Hepatocyte (in vitro differentiated cells): Measurements from ENCODE around the gene FOLR2. TPM values are rescaled to one million over a fixed set of nuclear protein-coding genes. Genes with fewer than 3 reads are reported as not detected.
A peak's percentile ranks its signal among the peaks of the same experiment; 100 is the strongest.
"Not testable (repeated sequence)": the region's sequence is repeated elsewhere in the genome, so short reads cannot be mapped to it uniquely, and the experiment has no call there.

ENCODE experiments used
- DNase-seq: peaks from one replicate; pipeline ENCODE4 v3.0.0-alpha.2; 2016; ENCODE audit warnings: low spot score
- H2AFZ ChIP-seq: fragments of 200-600 bp; sonication (generic); 2 replicates; pipeline ENCODE4 v1.6.0; 2016; ENCODE audit warnings: antibody characterized with exemption, mild to moderate bottlenecking
- H3K27ac ChIP-seq: fragments of 200-600 bp; sonication (generic); 2 replicates; pipeline ENCODE4 v1.5.1; 2016; ENCODE audit warnings: mild to moderate bottlenecking
- H3K27me3 ChIP-seq: fragments of 200-600 bp; sonication (generic); 2 replicates; pipeline ENCODE4 v1.6.1; 2016
- H3K36me3 ChIP-seq: fragments of 200-600 bp; sonication (generic); replicated peaks from 2 replicates; pipeline ENCODE4 v1.5.1; 2016; ENCODE audit warnings: low read depth; ENCODE audit not compliant: insufficient read depth
- H3K4me1 ChIP-seq: fragments of 200-600 bp; sonication (generic); 2 replicates; pipeline ENCODE4 v1.5.1; 2016; ENCODE audit warnings: mild to moderate bottlenecking, moderate library complexity; ENCODE audit not compliant: insufficient read depth
- H3K4me2 ChIP-seq: fragments of 200-600 bp; sonication (generic); 2 replicates; pipeline ENCODE4 v1.6.0; 2016
- H3K4me3 ChIP-seq: fragments of 200-600 bp; sonication (generic); 2 replicates; pipeline ENCODE4 v1.5.1; 2016; ENCODE audit warnings: mild to moderate bottlenecking
- H3K79me2 ChIP-seq: fragments of 200-600 bp; sonication (generic); 2 replicates; pipeline ENCODE4 v1.6.0; 2017; ENCODE audit warnings: mild to moderate bottlenecking
- H3K9me2 ChIP-seq: fragments of 200-600 bp; sonication (generic); replicated peaks from 2 replicates; pipeline ENCODE4 v1.6.0; 2017; ENCODE audit warnings: mild to moderate bottlenecking; ENCODE audit not compliant: insufficient read depth
- H3K9me3 ChIP-seq: fragments of 200-600 bp; sonication (generic); 2 replicates; pipeline ENCODE4 v1.5.1; 2016; ENCODE audit warnings: low read depth, mild to moderate bottlenecking
- H4K20me1 ChIP-seq: fragments of 200-600 bp; sonication (generic); 2 replicates; pipeline ENCODE4 v1.6.0; 2016; ENCODE audit warnings: mild to moderate bottlenecking; ENCODE audit not compliant: insufficient read depth, poor library complexity, severe bottlenecking
- CTCF ChIP-seq: fragments of 200-600 bp; sonication (generic); IDR thresholded peaks from 2 replicates; pipeline ENCODE4 v1.5.1; 2016; ENCODE audit warnings: antibody characterized with exemption, mild to moderate bottlenecking; ENCODE audit not compliant: poor library complexity
- EZH2 ChIP-seq: fragments of 200-600 bp; sonication (generic); IDR thresholded peaks from 2 replicates; pipeline ENCODE4 v1.6.1; 2016; ENCODE audit warnings: antibody characterized with exemption, mild to moderate bottlenecking, borderline replicate concordance
- EZH2phosphoT487 ChIP-seq: fragments of 200-600 bp; sonication (generic); IDR thresholded peaks from one replicate; pipeline ENCODE4 v1.6.1; 2018; ENCODE audit warnings: antibody characterized with exemption, mild to moderate bottlenecking, low read depth, moderate library complexity; ENCODE audit not compliant: unreplicated experiment, severe bottlenecking
- WGBS: methylation state at CpG from one replicate; pipeline ENCODE4 v1.1.6; 2016; ENCODE audit warnings: low lambda C conversion rate; ENCODE audit errors: missing lambda C conversion rate; 5-methylcytosine and 5-hydroxymethylcytosine counted together
- polyA plus RNA-seq: library from polyadenylated mRNA; unstranded; fragments of >200 nt; fragmentation: Nextera tagmentation; extraction: Ambion mirVana; gene quantifications from 2 replicates; pipeline ENCODE4 v1.2.1, GENCODE V29; 2016
- total RNA-seq: library from RNA; depleted of rRNA; stranded (reverse); fragments of >200 nt; gene quantifications from 2 replicates; pipeline ENCODE4 v1.2.3, GENCODE V29; 2014

FOLR2 gene
- total RNA-seq = 0.48 and 4.3 TPM in 2 replicates
- polyA plus RNA-seq = 1.2 and 5.5 TPM in 2 replicates

- no peaks in the 10 kb centered on the region for H3K36me3 ChIP-seq
- no peaks in the 10 kb centered on the region for H3K4me1 ChIP-seq
- DNase-seq = no peak
- 92% methylated on average over 6 of the region's 6 CpGs for WGBS
- H3K27me3 ChIP-seq = peaks cover 9% of the 10 kb centered on the region
- no peak for TF ChIP-seq EZH2phosphoT487
- TF ChIP-seq EZH2 = no peak
- TF ChIP-seq CTCF = no peak
- no peak within 1 kb of the TSS for H3K27ac ChIP-seq
- no peaks in the 10 kb centered on the region for H4K20me1 ChIP-seq
- no peak within 1 kb of the TSS for H3K4me3 ChIP-seq
- no peak within 1 kb of the TSS for H2AFZ ChIP-seq
- no peaks in the 10 kb centered on the region for H3K79me2 ChIP-seq
- no peaks in the 10 kb centered on the region for H3K9me2 ChIP-seq
- no peak within 1 kb of the TSS for H3K4me2 ChIP-seq
- no peaks in the 10 kb centered on the region for H3K9me3 ChIP-seq
Measured at GRCh38 chr11:72216638-72217037, at the start of gene FOLR2. TSS of gene FOLR2 (plus strand) at chr11:72216794. CDS start at chr11:72218585, 1,791 bp downstream.

GRCh38 chr11:72169046-72169555 is 47.5 kb upstream of the FOLR2 start:
- H3K4me3 ChIP-seq, H3K27me3 ChIP-seq, H3K9me2 ChIP-seq, H2AFZ ChIP-seq, H3K79me2 ChIP-seq, H3K36me3 ChIP-seq, H3K9me3 ChIP-seq, H4K20me1 ChIP-seq, DNase-seq, H3K4me2 ChIP-seq: not testable (repeated sequence)
- peak overlapping the region; percentile 81 for H3K27ac ChIP-seq
- peaks cover 14% of the 10 kb centered on the region for H3K4me1 ChIP-seq
- 93% methylated on average over 5 of the region's 5 CpGs for WGBS

GRCh38 chr11:72169754-72170153 is 46.8 kb upstream of the FOLR2 start:
- not testable (repeated sequence) for H4K20me1 ChIP-seq, H3K36me3 ChIP-seq, H3K9me3 ChIP-seq, H3K4me3 ChIP-seq, DNase-seq, H3K9me2 ChIP-seq, H3K79me2 ChIP-seq, H3K27me3 ChIP-seq
- Histone ChIP-seq H3K27ac (peak overlapping the region; percentile 81), H3K4me2 (peak overlapping the region; percentile 34), H2AFZ (peak overlapping the region; percentile 42), H3K4me1 (peaks cover 14% of the 10 kb centered on the region)
- WGBS = 68% methylated on average over 3 of the region's 3 CpGs

GRCh38 chr11:72172043-72172442 is 44.6 kb upstream of the FOLR2 start:
- not testable (repeated sequence) for H3K4me3 ChIP-seq, H3K9me2 ChIP-seq, H3K4me2 ChIP-seq, H3K36me3 ChIP-seq, H2AFZ ChIP-seq, H3K27me3 ChIP-seq, H3K79me2 ChIP-seq, DNase-seq, H4K20me1 ChIP-seq, H3K9me3 ChIP-seq, H3K27ac ChIP-seq
- 84% methylated on average over 4 of the region's 4 CpGs for WGBS
- H3K4me1 ChIP-seq = peaks cover 14% of the 10 kb centered on the region

- no peaks in the 10 kb centered on the region for H3K9me2 ChIP-seq
- no peaks in the 10 kb centered on the region for H3K9me3 ChIP-seq
- no peaks in the 10 kb centered on the region for H3K36me3 ChIP-seq
- H3K27me3 ChIP-seq = no peaks in the 10 kb centered on the region
- H3K4me1 ChIP-seq = peaks cover 14% of the 10 kb centered on the region
- no peak for DNase-seq
- H3K27ac ChIP-seq = no peak overlapping the region
- H4K20me1 ChIP-seq = no peaks in the 10 kb centered on the region
- H3K79me2 ChIP-seq = no peaks in the 10 kb centered on the region
- no peak overlapping the region for H3K4me2 ChIP-seq
- no peak overlapping the region for H2AFZ ChIP-seq
- 87% methylated on average over 3 of the region's 3 CpGs for WGBS
- H3K4me3 ChIP-seq = no peak overlapping the region
- TF ChIP-seq EZH2 = no peak
- TF ChIP-seq EZH2phosphoT487 = no peak
- TF ChIP-seq CTCF = no peak
Measured at GRCh38 chr11:72173291-72173690, 43.3 kb upstream of the FOLR2 start.
